SK-N-SH (cell line): Measurements from ENCODE around the gene NXF3. TPM values are rescaled to one million over a fixed set of nuclear protein-coding genes. Genes with fewer than 3 reads are reported as not detected.

ENCODE experiments used
- CTCF ChIA-PET: fragments of 300-600, 350-600 bp; formaldehyde crosslinking; extraction: SDS; loops from one replicate; lab custom pipeline; 2021; lab: Yijun Ruan, JAX
- POLR2A ChIA-PET: fragments of 350-600 bp; sonication (Branson Sonifier 250); formaldehyde crosslinking; extraction: SDS; loops from one replicate; lab custom pipeline; 2020; ENCODE audit warnings: antibody characterized with exemption, inconsistent platforms; lab: Yijun Ruan, JAX
- DNase-seq: peaks from one replicate; pipeline ENCODE4 v3.0.0; 2012
- H2AFZ ChIP-seq: fragments of 200-600 bp; sonication (generic); 2 replicates; pipeline ENCODE4 v1.8.1; 2016; ENCODE audit warnings: antibody characterized with exemption, mild to moderate bottlenecking, low read depth
- H3F3A ChIP-seq: fragments of 200-600 bp; sonication (generic); replicated peaks from 2 replicates; pipeline ENCODE3; 2016; ENCODE audit warnings: antibody characterized with exemption, mild to moderate bottlenecking; ENCODE audit not compliant: insufficient read depth
- H3K27ac ChIP-seq, 2 experiments: fragments of 200-500 bp in 1 of 2; fragments of 200-600 bp in 1 of 2; sonication (Bioruptor generic) in 1 of 2; sonication (generic), shearing (Covaris generic) in 1 of 2; 2 replicates each; pipeline versions ENCODE4 v1.5.1 to v1.6.1; 2014 to 2016; ENCODE audit warnings: low read depth in 2 of 2, inconsistent platforms in 1 of 2, low read length in 1 of 2, mild to moderate bottlenecking in 1 of 2, mixed read lengths in 1 of 2
- H3K27me3 ChIP-seq: fragments of 200-600 bp; sonication (generic), shearing (Covaris generic); 2 replicates; pipeline ENCODE4 v1.6.1; 2016; ENCODE audit warnings: mixed run types; ENCODE audit not compliant: insufficient read depth
- H3K36me3 ChIP-seq, 2 experiments: fragments of 200-500 bp in 1 of 2; fragments of 200-600 bp in 1 of 2; sonication (Bioruptor generic) in 1 of 2; sonication (generic) in 1 of 2; replicated peaks in 1 of 2; 2 replicates each; pipeline versions ENCODE3 to v1.5.1; 2014 to 2016; ENCODE audit warnings: low read length in 1 of 2, mild to moderate bottlenecking in 1 of 2; ENCODE audit not compliant: insufficient read depth in 2 of 2, control insufficient read depth in 1 of 2
- H3K4me1 ChIP-seq, 2 experiments: fragments of 200-500 bp in 1 of 2; fragments of 200-600 bp in 1 of 2; sonication (Bioruptor generic) in 1 of 2; sonication (generic), shearing (Covaris generic) in 1 of 2; 2 replicates each; pipeline versions ENCODE4 v1.5.1 to v1.6.1; 2014 to 2016; ENCODE audit warnings: low read depth in 1 of 2, low read length in 1 of 2, mixed run types in 1 of 2; ENCODE audit not compliant: insufficient read depth in 2 of 2, control insufficient read depth in 1 of 2
- H3K4me2 ChIP-seq: fragments of 200-600 bp; sonication (generic), shearing (Covaris generic); 2 replicates; pipeline ENCODE4 v1.6.1; 2017; ENCODE audit warnings: mixed run types
- H3K4me3 ChIP-seq, 2 experiments: fragments of 200-500 bp in 1 of 2; fragments of 200-600 bp in 1 of 2; sonication (Bioruptor generic) in 1 of 2; sonication (generic), shearing (Covaris generic) in 1 of 2; 2 replicates each; pipeline versions ENCODE4 v1.5.1 to v1.8.1; 2014 to 2016; ENCODE audit warnings: low read depth in 2 of 2, inconsistent platforms in 1 of 2, low read length in 1 of 2, mild to moderate bottlenecking in 1 of 2, mixed read lengths in 1 of 2, moderate library complexity in 1 of 2
- H3K79me2 ChIP-seq: fragments of 200-600 bp; sonication (generic); 2 replicates; pipeline ENCODE4 v1.8.1; 2017; ENCODE audit warnings: mild to moderate bottlenecking; ENCODE audit not compliant: insufficient read depth
- H3K9ac ChIP-seq: fragments of 200-600 bp; sonication (generic); 2 replicates; pipeline ENCODE4 v1.6.1; 2017; ENCODE audit warnings: mixed run types
- H3K9me2 ChIP-seq: fragments of 200-600 bp; sonication (generic); 2 replicates; pipeline ENCODE4 v1.6.1; 2017; ENCODE audit warnings: mixed run types
- H3K9me3 ChIP-seq: fragments of 200-600 bp; sonication (generic); 2 replicates; pipeline ENCODE4 v1.6.1; 2017; ENCODE audit warnings: mixed run types, mild to moderate bottlenecking, moderate library complexity
- H4K20me1 ChIP-seq: fragments of 200-600 bp; sonication (generic); 2 replicates; pipeline ENCODE4 v1.6.1; 2017; ENCODE audit warnings: mild to moderate bottlenecking, mixed run types; ENCODE audit not compliant: insufficient read depth
- CHD2 ChIP-seq: fragments of 150-350 bp; IDR thresholded peaks from 2 replicates; pipeline ENCODE4 v1.6.1; 2018; ENCODE audit warnings: low read length; ENCODE audit not compliant: partially characterized antibody
- FOSL2 ChIP-seq: IDR thresholded peaks from 2 replicates; pipeline ENCODE4 v1.4.0; 2012; ENCODE audit warnings: low read depth, mild to moderate bottlenecking, moderate library complexity, borderline replicate concordance
- FOXJ3 ChIP-seq: sonication (generic); formaldehyde crosslinking; IDR thresholded peaks from 2 replicates; pipeline ENCODE4 v1.5.1; 2020; ENCODE audit warnings: mild to moderate bottlenecking, missing genetic modification reagents
- GATA2 ChIP-seq: sonication (generic); formaldehyde crosslinking; IDR thresholded peaks from 2 replicates; pipeline ENCODE4 v1.5.0; 2020; ENCODE audit warnings: mild to moderate bottlenecking, missing genetic modification reagents
- JUND ChIP-seq: IDR thresholded peaks from 2 replicates; pipeline ENCODE4 v1.4.0; 2012
- MEF2A ChIP-seq: IDR thresholded peaks from 2 replicates; pipeline ENCODE4 v1.4.0; 2012; ENCODE audit warnings: low read depth, borderline replicate concordance
- MXI1 ChIP-seq: IDR thresholded peaks from 2 replicates; pipeline ENCODE4 v1.6.1; 2012; ENCODE audit warnings: mild to moderate bottlenecking, low read depth, low read length, improper control_type of control experiment
- NRF1 ChIP-seq: IDR thresholded peaks from 2 replicates; pipeline ENCODE4 v1.6.1; 2012; ENCODE audit warnings: low read depth, mild to moderate bottlenecking, low read length
- RCOR1 ChIP-seq: fragments of 150-350 bp; IDR thresholded peaks from 2 replicates; pipeline ENCODE4 v1.6.1; 2017; ENCODE audit warnings: antibody characterized with exemption, low read length
- RFX5 ChIP-seq: IDR thresholded peaks from 2 replicates; pipeline ENCODE4 v1.6.1; 2012; ENCODE audit warnings: mild to moderate bottlenecking, improper control_type of control experiment, low read length
- RXRA ChIP-seq: IDR thresholded peaks from 2 replicates; pipeline ENCODE4 v1.4.0; 2012; ENCODE audit warnings: low read depth, mild to moderate bottlenecking, borderline replicate concordance
- SMC3 ChIP-seq: IDR thresholded peaks from 2 replicates; pipeline ENCODE4 v1.6.1; 2012; ENCODE audit warnings: low read depth, low read length, improper control_type of control experiment
- TCF12 ChIP-seq: IDR thresholded peaks from 2 replicates; pipeline ENCODE4 v1.4.0; 2012
- TEAD4 ChIP-seq: IDR thresholded peaks from 2 replicates; pipeline ENCODE4 v1.4.0; 2012; ENCODE audit warnings: mild to moderate bottlenecking, borderline replicate concordance; ENCODE audit not compliant: insufficient read depth
- WGBS: methylation state at CpG from one replicate; pipeline ENCODE4 v1.1.6; 2017; ENCODE audit warnings: low lambda C conversion rate; 5-methylcytosine and 5-hydroxymethylcytosine counted together
- polyA plus RNA-seq, 3 experiments: library from polyadenylated mRNA; depleted of rRNA; stranded (reverse); fragments of >200 nt; gene quantifications; 2 replicates each; pipeline ENCODE4 v1.2.3, GENCODE V29; 2012
- TF ChIP-seq, protein P1 (sequence below): IDR thresholded peaks from 2 replicates; pipeline ENCODE4 v1.4.0; 2012; ENCODE audit warnings: low read depth, borderline replicate concordance
- TF ChIP-seq, protein P2 (sequence below): IDR thresholded peaks from 2 replicates; pipeline ENCODE4 v1.6.1; 2012; ENCODE audit warnings: mild to moderate bottlenecking, low read depth, low read length, moderate library complexity
- TF ChIP-seq, protein P3 (sequence below): fragments of 200-600 bp; sonication (generic); IDR thresholded peaks from 2 replicates; pipeline ENCODE4 v1.6.1; 2017; ENCODE audit warnings: antibody characterized with exemption, mild to moderate bottlenecking, moderate library complexity

NXF3 gene
- polyA plus RNA-seq, 1 of the 3 experiments (the other 2 are of a cell fraction): 0.20 TPM

DNA sequence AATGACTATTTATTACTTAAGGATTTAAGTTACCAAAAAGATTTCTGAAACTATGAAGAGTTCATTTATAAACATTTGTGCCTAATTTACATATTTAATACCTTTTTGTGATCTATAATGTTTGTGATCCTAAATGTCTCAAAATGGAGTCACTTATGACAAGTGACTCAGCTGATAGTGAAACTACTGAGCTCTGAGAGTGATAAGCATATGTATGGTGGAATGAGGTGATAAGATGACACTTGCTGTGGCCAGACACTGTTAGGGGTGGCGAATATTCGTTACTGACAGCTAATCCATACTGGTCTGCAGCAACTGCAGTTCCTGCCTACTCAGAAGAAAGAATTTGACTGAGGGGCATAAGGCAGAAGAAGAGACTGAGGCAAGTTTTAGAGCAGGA lies 5.5 kb upstream of the NXF3 start (continued):
- TF ChIP-seq, protein P1, sequence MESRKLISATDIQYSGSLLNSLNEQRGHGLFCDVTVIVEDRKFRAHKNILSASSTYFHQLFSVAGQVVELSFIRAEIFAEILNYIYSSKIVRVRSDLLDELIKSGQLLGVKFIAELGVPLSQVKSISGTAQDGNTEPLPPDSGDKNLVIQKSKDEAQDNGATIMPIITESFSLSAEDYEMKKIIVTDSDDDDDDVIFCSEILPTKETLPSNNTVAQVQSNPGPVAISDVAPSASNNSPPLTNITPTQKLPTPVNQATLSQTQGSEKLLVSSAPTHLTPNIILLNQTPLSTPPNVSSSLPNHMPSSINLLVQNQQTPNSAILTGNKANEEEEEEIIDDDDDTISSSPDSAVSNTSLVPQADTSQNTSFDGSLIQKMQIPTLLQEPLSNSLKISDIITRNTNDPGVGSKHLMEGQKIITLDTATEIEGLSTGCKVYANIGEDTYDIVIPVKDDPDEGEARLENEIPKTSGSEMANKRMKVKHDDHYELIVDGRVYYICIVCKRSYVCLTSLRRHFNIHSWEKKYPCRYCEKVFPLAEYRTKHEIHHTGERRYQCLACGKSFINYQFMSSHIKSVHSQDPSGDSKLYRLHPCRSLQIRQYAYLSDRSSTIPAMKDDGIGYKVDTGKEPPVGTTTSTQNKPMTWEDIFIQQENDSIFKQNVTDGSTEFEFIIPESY: no peak

DNA sequence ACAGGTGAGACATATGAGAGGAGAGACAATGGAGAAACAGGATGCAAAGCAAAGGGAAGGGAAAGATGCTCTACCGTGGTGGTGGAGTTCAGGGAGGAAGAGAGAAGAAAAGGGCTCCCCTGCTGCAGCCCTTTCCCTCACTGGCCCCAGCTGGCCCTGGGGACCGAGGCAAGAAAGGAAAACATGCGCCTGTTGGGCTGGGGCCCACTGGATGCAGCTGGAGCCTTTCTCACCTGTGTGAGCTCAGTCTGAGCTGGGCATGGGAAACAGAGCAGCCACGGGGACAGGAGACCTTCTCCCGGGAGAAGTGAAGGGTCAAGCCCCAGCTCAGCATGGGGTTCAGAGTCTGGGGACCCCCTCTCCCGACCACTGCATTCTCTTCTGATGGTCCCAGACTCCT lies 11.9 kb downstream of the NXF3 start:
- H3F3A ChIP-seq: no peaks in the 10 kb centered on the region
- no peak overlapping the region for H3K4me3 ChIP-seq
- H3K36me3 ChIP-seq: no peaks in the 10 kb centered on the region
- no peak overlapping the region for H3K27ac ChIP-seq
- H3K79me2 ChIP-seq: no peaks in the 10 kb centered on the region
- no peak overlapping the region for H2AFZ ChIP-seq
- POLR2A ChIA-PET: no interaction called here
- peaks cover 5% of the 10 kb centered on the region; the same call in 1 of the 2 replicates for H3K27me3 ChIP-seq
- DNase-seq: no peak
- no peaks in the 10 kb centered on the region for H3K9me3 ChIP-seq
- TF ChIP-seq GATA2 (CRISPR knock-in tag) (no peak), TCF12 (no peak), MXI1 (no peak), RXRA (no peak), NRF1 (no peak), RCOR1 (no peak), SMC3 (no peak), JUND (no peak), TEAD4 (no peak), FOXJ3 (CRISPR knock-in tag) (no peak), MEF2A (no peak), FOSL2 (no peak), CHD2 (no peak), RFX5 (no peak)
- TF ChIP-seq, protein P2, sequence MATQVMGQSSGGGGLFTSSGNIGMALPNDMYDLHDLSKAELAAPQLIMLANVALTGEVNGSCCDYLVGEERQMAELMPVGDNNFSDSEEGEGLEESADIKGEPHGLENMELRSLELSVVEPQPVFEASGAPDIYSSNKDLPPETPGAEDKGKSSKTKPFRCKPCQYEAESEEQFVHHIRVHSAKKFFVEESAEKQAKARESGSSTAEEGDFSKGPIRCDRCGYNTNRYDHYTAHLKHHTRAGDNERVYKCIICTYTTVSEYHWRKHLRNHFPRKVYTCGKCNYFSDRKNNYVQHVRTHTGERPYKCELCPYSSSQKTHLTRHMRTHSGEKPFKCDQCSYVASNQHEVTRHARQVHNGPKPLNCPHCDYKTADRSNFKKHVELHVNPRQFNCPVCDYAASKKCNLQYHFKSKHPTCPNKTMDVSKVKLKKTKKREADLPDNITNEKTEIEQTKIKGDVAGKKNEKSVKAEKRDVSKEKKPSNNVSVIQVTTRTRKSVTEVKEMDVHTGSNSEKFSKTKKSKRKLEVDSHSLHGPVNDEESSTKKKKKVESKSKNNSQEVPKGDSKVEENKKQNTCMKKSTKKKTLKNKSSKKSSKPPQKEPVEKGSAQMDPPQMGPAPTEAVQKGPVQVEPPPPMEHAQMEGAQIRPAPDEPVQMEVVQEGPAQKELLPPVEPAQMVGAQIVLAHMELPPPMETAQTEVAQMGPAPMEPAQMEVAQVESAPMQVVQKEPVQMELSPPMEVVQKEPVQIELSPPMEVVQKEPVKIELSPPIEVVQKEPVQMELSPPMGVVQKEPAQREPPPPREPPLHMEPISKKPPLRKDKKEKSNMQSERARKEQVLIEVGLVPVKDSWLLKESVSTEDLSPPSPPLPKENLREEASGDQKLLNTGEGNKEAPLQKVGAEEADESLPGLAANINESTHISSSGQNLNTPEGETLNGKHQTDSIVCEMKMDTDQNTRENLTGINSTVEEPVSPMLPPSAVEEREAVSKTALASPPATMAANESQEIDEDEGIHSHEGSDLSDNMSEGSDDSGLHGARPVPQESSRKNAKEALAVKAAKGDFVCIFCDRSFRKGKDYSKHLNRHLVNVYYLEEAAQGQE: no peak
- TF ChIP-seq, protein P3, sequence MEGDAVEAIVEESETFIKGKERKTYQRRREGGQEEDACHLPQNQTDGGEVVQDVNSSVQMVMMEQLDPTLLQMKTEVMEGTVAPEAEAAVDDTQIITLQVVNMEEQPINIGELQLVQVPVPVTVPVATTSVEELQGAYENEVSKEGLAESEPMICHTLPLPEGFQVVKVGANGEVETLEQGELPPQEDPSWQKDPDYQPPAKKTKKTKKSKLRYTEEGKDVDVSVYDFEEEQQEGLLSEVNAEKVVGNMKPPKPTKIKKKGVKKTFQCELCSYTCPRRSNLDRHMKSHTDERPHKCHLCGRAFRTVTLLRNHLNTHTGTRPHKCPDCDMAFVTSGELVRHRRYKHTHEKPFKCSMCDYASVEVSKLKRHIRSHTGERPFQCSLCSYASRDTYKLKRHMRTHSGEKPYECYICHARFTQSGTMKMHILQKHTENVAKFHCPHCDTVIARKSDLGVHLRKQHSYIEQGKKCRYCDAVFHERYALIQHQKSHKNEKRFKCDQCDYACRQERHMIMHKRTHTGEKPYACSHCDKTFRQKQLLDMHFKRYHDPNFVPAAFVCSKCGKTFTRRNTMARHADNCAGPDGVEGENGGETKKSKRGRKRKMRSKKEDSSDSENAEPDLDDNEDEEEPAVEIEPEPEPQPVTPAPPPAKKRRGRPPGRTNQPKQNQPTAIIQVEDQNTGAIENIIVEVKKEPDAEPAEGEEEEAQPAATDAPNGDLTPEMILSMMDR: no peak
- no peak overlapping the region for H3K9ac ChIP-seq
- no peaks in the 10 kb centered on the region for H3K4me1 ChIP-seq
- H3K4me2 ChIP-seq: no peak overlapping the region
- no peaks in the 10 kb centered on the region for H3K9me2 ChIP-seq
- CTCF ChIA-PET: no interaction called here
- 28% methylated on average over 3 of the region's 6 CpGs for WGBS
- H4K20me1 ChIP-seq: no peaks in the 10 kb centered on the region
